ENCODE results near the gene TMEM158. TPM values are rescaled to one million over a fixed set of nuclear protein-coding genes. Genes with fewer than 3 reads are reported as not detected.

Gene TMEM158
- total RNA-seq, 1 experiment from 2014 or later, result 7.5 TPM

GRCh38 chr3:45223889-45224727, 2.0 kb downstream of the TMEM158 start:
- POLR2A ChIA-PET (ENCODE audit: unreplicated experiment), result interaction anchor here (0.6 to 0.7 kb wide), 4 partner anchors 15 to 1293 kb away, joined by 3 to 10 read pairs (median 3); no protein-coding TSS in a partner anchor
- TF ChIP-seq, protein P1, sequence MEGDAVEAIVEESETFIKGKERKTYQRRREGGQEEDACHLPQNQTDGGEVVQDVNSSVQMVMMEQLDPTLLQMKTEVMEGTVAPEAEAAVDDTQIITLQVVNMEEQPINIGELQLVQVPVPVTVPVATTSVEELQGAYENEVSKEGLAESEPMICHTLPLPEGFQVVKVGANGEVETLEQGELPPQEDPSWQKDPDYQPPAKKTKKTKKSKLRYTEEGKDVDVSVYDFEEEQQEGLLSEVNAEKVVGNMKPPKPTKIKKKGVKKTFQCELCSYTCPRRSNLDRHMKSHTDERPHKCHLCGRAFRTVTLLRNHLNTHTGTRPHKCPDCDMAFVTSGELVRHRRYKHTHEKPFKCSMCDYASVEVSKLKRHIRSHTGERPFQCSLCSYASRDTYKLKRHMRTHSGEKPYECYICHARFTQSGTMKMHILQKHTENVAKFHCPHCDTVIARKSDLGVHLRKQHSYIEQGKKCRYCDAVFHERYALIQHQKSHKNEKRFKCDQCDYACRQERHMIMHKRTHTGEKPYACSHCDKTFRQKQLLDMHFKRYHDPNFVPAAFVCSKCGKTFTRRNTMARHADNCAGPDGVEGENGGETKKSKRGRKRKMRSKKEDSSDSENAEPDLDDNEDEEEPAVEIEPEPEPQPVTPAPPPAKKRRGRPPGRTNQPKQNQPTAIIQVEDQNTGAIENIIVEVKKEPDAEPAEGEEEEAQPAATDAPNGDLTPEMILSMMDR (conservative IDR thresholded peaks at IDR 0.05), result no peak
- TF ChIP-seq EZH2 (IDR thresholded peaks at IDR 0.05; ENCODE audit: low read depth), result no peak

DNA sequence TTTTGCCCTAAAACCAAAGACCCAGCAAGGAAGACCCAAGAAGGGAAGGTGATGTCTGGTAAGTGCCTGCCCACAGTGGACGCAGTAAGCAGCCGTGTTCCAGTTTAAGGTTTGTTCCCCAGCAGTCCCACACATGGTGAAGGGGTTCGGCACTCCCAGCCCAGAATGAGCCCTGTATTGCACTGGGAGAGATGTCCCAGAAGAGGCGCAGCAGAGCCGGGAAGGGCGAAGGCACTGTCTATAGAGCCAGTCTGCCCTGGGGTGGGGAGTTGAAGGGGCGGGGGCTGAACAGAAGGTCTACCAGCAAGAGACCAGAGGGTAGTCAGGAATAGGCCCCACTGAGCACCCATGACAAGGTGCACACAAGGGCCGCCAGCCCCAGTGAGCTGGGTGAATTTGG, 6.4 kb downstream of the TMEM158 start:
- H3K36me3 ChIP-seq (ENCODE audit: low read depth), result no peaks in the 10 kb centered on the region
- intact Hi-C loops (cut with micrococcal nuclease; ENCODE audit: unreplicated experiment), result loop anchor here (10.0 kb wide), 1 partner anchor 125 kb away; no protein-coding TSS in a partner anchor
- ChIA-PET CTCF (no interaction called here), POLR2A (ENCODE audit: unreplicated experiment) (interaction anchor here (0.6 kb wide), 1 partner anchor 99 kb away, joined by 5 read pairs; no protein-coding TSS in a partner anchor)
- no peak for TF ChIP-seq EZH2 (IDR thresholded peaks at IDR 0.05; ENCODE audit: low read depth)
- TF ChIP-seq, protein P1 (conservative IDR thresholded peaks at IDR 0.05), result no peak
- H3K27me3 ChIP-seq (ENCODE audit: insufficient read depth, low read depth), result no peaks in the 10 kb centered on the region
- no TSS peak for BruUV-seq (replicated peaks)
- H3K4me3 ChIP-seq, result no peak overlapping the region
- peaks cover 42% of the 10 kb centered on the region for H3K4me1 ChIP-seq (replicated peaks; ENCODE audit: insufficient read depth)
- peaks cover 20% of the 10 kb centered on the region for H3K79me2 ChIP-seq (ENCODE audit: low read depth)
- no peak overlapping the region for H2AFZ ChIP-seq
- no peaks in the 10 kb centered on the region for H4K20me1 ChIP-seq (ENCODE audit: insufficient read depth)
- H3K9me2 ChIP-seq (ENCODE audit: insufficient read depth), result no peaks in the 10 kb centered on the region
- H3K9me3 ChIP-seq (ENCODE audit: insufficient read depth, low read depth), result no peaks in the 10 kb centered on the region
- no peak for DNase-seq
- peak overlapping the region; percentile 78 for H3K27ac ChIP-seq
- peaks cover 42% of the 10 kb centered on the region for H3F3A ChIP-seq (ENCODE audit: insufficient read depth, low read depth)
- H3K4me2 ChIP-seq, result peak overlapping the region; percentile 72

More at GRCh38 chr3:45223889-45224727, 2.0 kb downstream of the TMEM158 start:
- intact Hi-C loops (cut with micrococcal nuclease; ENCODE audit: unreplicated experiment), result loop anchor here (1.0 to 10.0 kb wide), 3 partner anchors 121 to 433 kb away; no protein-coding TSS in a partner anchor
- H3K4me2 ChIP-seq, result peak overlapping the region; percentile 88
- no peaks in the 10 kb centered on the region for H3K9me3 ChIP-seq (ENCODE audit: insufficient read depth, low read depth)
- DNase-seq, result peak; percentile 17 to 78
- H3K4me1 ChIP-seq (replicated peaks; ENCODE audit: insufficient read depth), result peaks cover 38% of the 10 kb centered on the region
- H3K79me2 ChIP-seq (ENCODE audit: low read depth), result peaks cover 23% of the 10 kb centered on the region
- no peaks in the 10 kb centered on the region for H3K36me3 ChIP-seq (ENCODE audit: low read depth)
- CTCF ChIA-PET, result interaction anchor here (0.6 to 1.0 kb wide), 3 partner anchors 41 to 322 kb away, joined by 3 to 4 read pairs (median 3); no protein-coding TSS in a partner anchor
- H3F3A ChIP-seq (ENCODE audit: insufficient read depth, low read depth), result peaks cover 35% of the 10 kb centered on the region
- H3K27me3 ChIP-seq (ENCODE audit: insufficient read depth, low read depth), result no peaks in the 10 kb centered on the region
- no peak overlapping the region for H2AFZ ChIP-seq
- no TSS peak for BruUV-seq (replicated peaks)
- no peaks in the 10 kb centered on the region for H4K20me1 ChIP-seq (ENCODE audit: insufficient read depth)
- peak overlapping the region; percentile 64 for H3K27ac ChIP-seq
- no peaks in the 10 kb centered on the region for H3K9me2 ChIP-seq (ENCODE audit: insufficient read depth)
- peak overlapping the region; percentile 76 for H3K4me3 ChIP-seq

- Histone ChIP-seq H3K9me2 (ENCODE audit: insufficient read depth) (no peaks in the 10 kb centered on the region), H4K20me1 (ENCODE audit: insufficient read depth) (no peaks in the 10 kb centered on the region), H3K4me1 (replicated peaks; ENCODE audit: insufficient read depth) (peaks cover 46% of the 10 kb centered on the region), H2AFZ (no peak overlapping the region), H3K36me3 (ENCODE audit: low read depth) (no peaks in the 10 kb centered on the region), H3K9me3 (ENCODE audit: insufficient read depth, low read depth) (no peaks in the 10 kb centered on the region), H3K4me2 (peak overlapping the region; percentile 72), H3K27ac (peak overlapping the region; percentile 78), H3K79me2 (ENCODE audit: low read depth) (peaks cover 13% of the 10 kb centered on the region), H3F3A (ENCODE audit: insufficient read depth, low read depth) (peaks cover 39% of the 10 kb centered on the region), H3K27me3 (ENCODE audit: insufficient read depth, low read depth) (no peaks in the 10 kb centered on the region), H3K4me3 (no peak overlapping the region)
- TF ChIP-seq, protein P1 (conservative IDR thresholded peaks at IDR 0.05), result no peak
- no peak for TF ChIP-seq EZH2 (IDR thresholded peaks at IDR 0.05; ENCODE audit: low read depth)
- ChIA-PET CTCF (interaction anchor here (0.6 to 1.2 kb wide), 3 partner anchors 178 to 441 kb away, joined by 3 to 11 read pairs (median 5); no protein-coding TSS in a partner anchor), POLR2A (ENCODE audit: unreplicated experiment) (interaction anchor here (0.6 to 0.7 kb wide), 2 partner anchors 73 to 127 kb away, joined by 3 read pairs; no protein-coding TSS in a partner anchor)
- no TSS peak for BruUV-seq (replicated peaks)
- intact Hi-C loops (cut with micrococcal nuclease; ENCODE audit: unreplicated experiment), result no loop called here
- DNase-seq, result peak; percentile 57 to 77
These were observed 7.3 kb downstream of the TMEM158 start for GRCh38 chr3:45218578-45219390.

Measured in PC-9 (cell line).